ENCODE data around the gene XRCC5. TPM values are rescaled to one million over a fixed set of nuclear protein-coding genes. Genes with fewer than 3 reads are reported as not detected.

XRCC5 gene
- total and polyA plus RNA-seq, 2 of the 8 experiments (the other 6 are each of a cell fraction or from before 2014, with no cell fraction given) = 308 to 644 TPM

GRCh38 chr2:216086207-216086893 lies 22.8 kb upstream of the XRCC5 start:
- H3K14ac ChIP-seq (ENCODE audit: insufficient read length) = no peak overlapping the region
- POLR2A ChIA-PET (ENCODE audit: partially characterized antibody) = interaction anchor here (1.0 kb wide), 1 partner anchor 21 kb away, joined by 3 read pairs; no protein-coding TSS in a partner anchor
- no peak overlapping the region for H2AFZ ChIP-seq (ENCODE audit: low read length)
- no peak overlapping the region for H3K56ac ChIP-seq (replicated peaks; ENCODE audit: insufficient read length, low read depth, low read length)
- no peak overlapping the region for H3K4me3 ChIP-seq (ENCODE audit: extremely low read depth in 1 of 4, insufficient read depth in 2 of 4, low read depth in 3 of 4, low read length in 4 of 4)
- H4K8ac ChIP-seq (ENCODE audit: extremely low read depth, insufficient read depth, low read length) = no peak overlapping the region
- no peak overlapping the region for H3K23ac ChIP-seq (ENCODE audit: insufficient read length)
- no peak overlapping the region for H2AK5ac ChIP-seq (ENCODE audit: low read depth, low read length)
- H3K79me1 ChIP-seq (ENCODE audit: low read depth, low read length) = no peaks in the 10 kb centered on the region; the same call in 1 of the 2 replicates
- H3K27me3 ChIP-seq (replicated peaks in 1 of 4; ENCODE audit: control insufficient read depth in 3 of 4, extremely low read depth in 1 of 4, insufficient read depth in 3 of 4, low read length in 3 of 4) = no peaks in the 10 kb centered on the region
- no peak overlapping the region for H2BK20ac ChIP-seq (ENCODE audit: low read length)
- peaks cover 6% of the 10 kb centered on the region for H3K23me2 ChIP-seq (ENCODE audit: low read depth, low read length)
- no peak overlapping the region for H3K4me2 ChIP-seq (ENCODE audit: insufficient read depth in 1 of 2, low read depth in 2 of 2, low read length in 2 of 2)
- H4K5ac ChIP-seq (ENCODE audit: insufficient read length, low read depth, low read length) = no peak overlapping the region
- H2BK15ac ChIP-seq (ENCODE audit: low read length) = no peak overlapping the region
- no peak overlapping the region for H3K27ac ChIP-seq (ENCODE audit: low read depth, low read length)
- no peak overlapping the region for H3K9ac ChIP-seq (replicated peaks in 1 of 4; ENCODE audit: extremely low read depth in 1 of 4, low read depth in 3 of 4, low read length in 3 of 4)
- no peak for DNase-seq (ENCODE audit: low read depth in 1 of 2, low spot score in 2 of 2)
- H3K79me2 ChIP-seq (ENCODE audit: control insufficient read depth in 1 of 2, insufficient read depth in 2 of 2, low read length in 2 of 2) = 0 out of 4 replicates have a peak, but pooled peaks cover 0 to 9% of the 10 kb centered on the region in 2 experiments
- H2BK12ac ChIP-seq (ENCODE audit: low read depth, low read length) = no peak overlapping the region
- no peaks in the 10 kb centered on the region for H3K9me3 ChIP-seq (ENCODE audit: insufficient read depth in 2 of 2, low read depth in 1 of 2, low read length in 1 of 2)
- H3K4ac ChIP-seq (replicated peaks; ENCODE audit: insufficient read length, low read depth, low read length) = no peak overlapping the region
- H3K4me1 ChIP-seq (replicated peaks in 1 of 4; ENCODE audit: control insufficient read depth in 3 of 4, insufficient read depth in 4 of 4, low read length in 3 of 4) = peaks cover 3 to 15% (median 14%) of the 10 kb centered on the region in 4 experiments; a peak in 5 of 7 replicates
- no peak overlapping the region for H2BK5ac ChIP-seq (ENCODE audit: low read depth, low read length)
- no peak overlapping the region for H3K18ac ChIP-seq (ENCODE audit: extremely low read depth, low read length)
- peaks cover 0 to 1% of the 10 kb centered on the region in 2 experiments for H4K20me1 ChIP-seq (replicated peaks in 1 of 2; ENCODE audit: control insufficient read depth in 1 of 2, insufficient read depth in 2 of 2, low read length in 2 of 2)
- no peak overlapping the region for H4K91ac ChIP-seq (replicated peaks; ENCODE audit: insufficient read length, low read length)
- 89% methylated on average over 2 of the region's 2 CpGs; no CpG with 5 or more reads in 1 of the 2 experiments for WGBS, 2 experiments (ENCODE audit: extremely low coverage in 1 of 2, insufficient coverage in 1 of 2, insufficient read length in 1 of 2, insufficient replicate concordance in 2 of 2, low coverage in 1 of 2, low lambda C conversion rate in 2 of 2, missing lambda C conversion rate in 1 of 2)
- CTCF ChIA-PET (ENCODE audit: partially characterized antibody) = interaction anchor here (1.2 kb wide), 1 partner anchor 18 kb away, joined by 3 read pairs; no protein-coding TSS in a partner anchor
- no peaks in the 10 kb centered on the region for H3K36me3 ChIP-seq (ENCODE audit: control insufficient read depth in 2 of 4, insufficient read depth in 4 of 4, low read length in 3 of 4)
- H2BK120ac ChIP-seq (replicated peaks; ENCODE audit: low read depth, low read length) = no peak overlapping the region
- TF ChIP-seq GABPA (IDR thresholded peaks at IDR 0.05; ENCODE audit: borderline replicate concordance, insufficient read depth, low read length) = no peak
- no peak for TF ChIP-seq NRF1 (IDR thresholded peaks at IDR 0.05; ENCODE audit: low read depth, low read length)
- no peak for TF ChIP-seq CHD1 (IDR thresholded peaks at IDR 0.05; ENCODE audit: low read depth, low read length)
- TF ChIP-seq ASH2L (IDR thresholded peaks at IDR 0.05; ENCODE audit: low read length) = no peak
- no peak for TF ChIP-seq BACH1 (IDR thresholded peaks at IDR 0.05; ENCODE audit: low read length)
- no peak for TF ChIP-seq KDM5A (IDR thresholded peaks at IDR 0.05; ENCODE audit: low read length)
- no peak for TF ChIP-seq SP2 (IDR thresholded peaks at IDR 0.05; ENCODE audit: low read length)
- no peak for TF ChIP-seq FOSL1 (IDR thresholded peaks at IDR 0.05; ENCODE audit: insufficient read depth, low read depth, low read length)
- TF ChIP-seq SIRT6 (IDR thresholded peaks at IDR 0.05; ENCODE audit: low read length) = no peak
- TF ChIP-seq RNF2 (IDR thresholded peaks at IDR 0.05; ENCODE audit: borderline replicate concordance, low read depth, low read length, missing control alignments, poor library complexity, severe bottlenecking) = no peak
- no peak for TF ChIP-seq USF2 (IDR thresholded peaks at IDR 0.05; ENCODE audit: low read length)
- FAIRE-seq = no peak

All from H1 (cell line).